SK-N-SH treated with all-trans-retinoic acid at 6 μM for 48 hours (cell line): ENCODE results near the gene ASCL2.

Source experiments
- ATAC-seq: fragments of 200-7000 bp; cut with Tn5 transposase; 3 replicates; pipeline ENCODE4 v1.9.1; 2020; ENCODE audit warnings: mild to moderate bottlenecking, moderate library complexity
- ARNTL ChIP-seq: fragments of 450-650 bp; formaldehyde crosslinking; IDR thresholded peaks from 2 replicates; pipeline ENCODE4 v1.5.0; 2020; ENCODE audit warnings: low read depth, mild to moderate bottlenecking, moderate library complexity, borderline replicate concordance
- BACH2 ChIP-seq: fragments of 250-450 bp; sonication (Bioruptor Pico); IDR thresholded peaks from 2 replicates; pipeline ENCODE4 v1.9.0; 2021; ENCODE audit warnings: mild to moderate bottlenecking, borderline replicate concordance
- CSDC2 ChIP-seq: fragments of 250-450 bp; sonication (Bioruptor Pico); IDR thresholded peaks from 2 replicates; pipeline ENCODE4 v1.5.0; 2020; ENCODE audit warnings: mild to moderate bottlenecking, moderate library complexity
- ESRRG ChIP-seq: fragments of 250-450 bp; sonication (Bioruptor Pico); IDR thresholded peaks from 2 replicates; pipeline ENCODE4 v1.6.1; 2021; ENCODE audit warnings: mild to moderate bottlenecking
- ISL1 ChIP-seq: fragments of 250-450 bp; sonication (Bioruptor Pico); IDR thresholded peaks from 2 replicates; pipeline ENCODE4 v2.1.2; 2022; ENCODE audit warnings: mild to moderate bottlenecking, moderate library complexity
- OSR1 ChIP-seq: fragments of 250-450 bp; sonication (Bioruptor Pico); IDR thresholded peaks from 2 replicates; pipeline ENCODE4 v1.8.0; 2022; ENCODE audit warnings: moderate library complexity, mild to moderate bottlenecking, inconsistent platforms
- PPARA ChIP-seq: fragments of 250-450 bp; sonication (Bioruptor Pico); IDR thresholded peaks from 2 replicates; pipeline ENCODE4 v1.5.0; 2020; ENCODE audit warnings: mild to moderate bottlenecking, borderline replicate concordance
- RARB ChIP-seq: fragments of 250-450 bp; sonication (Bioruptor Pico); IDR thresholded peaks from 2 replicates; pipeline ENCODE4 v1.8.0; 2021; ENCODE audit warnings: mild to moderate bottlenecking, moderate library complexity
- SNAI2 ChIP-seq: fragments of 250-450 bp; sonication (Bioruptor Pico); IDR thresholded peaks from 2 replicates; pipeline ENCODE4 v1.5.0; 2020; ENCODE audit warnings: mild to moderate bottlenecking, moderate library complexity
- TCF4 ChIP-seq: fragments of 250-450 bp; sonication (Bioruptor Pico); IDR thresholded peaks from 2 replicates; pipeline ENCODE4 v1.8.0; 2021; ENCODE audit warnings: mild to moderate bottlenecking, moderate library complexity, borderline replicate concordance
- TOX ChIP-seq: fragments of 250-450 bp; sonication (Bioruptor Pico); IDR thresholded peaks from 2 replicates; pipeline ENCODE4 v1.8.0; 2021; ENCODE audit warnings: mild to moderate bottlenecking, moderate library complexity, borderline replicate concordance
- ZC3H10 ChIP-seq: fragments of 250-450 bp; sonication (Bioruptor Pico); IDR thresholded peaks from 2 replicates; pipeline ENCODE4 v1.5.1; 2021; ENCODE audit warnings: mild to moderate bottlenecking, moderate library complexity
- ZFP30 ChIP-seq: fragments of 450-650 bp; formaldehyde crosslinking; IDR thresholded peaks from 2 replicates; pipeline ENCODE4 v1.5.0; 2022; ENCODE audit warnings: mild to moderate bottlenecking, moderate library complexity
- ZNF565 ChIP-seq: fragments of 450-650 bp; formaldehyde crosslinking; conservative IDR thresholded peaks from 2 replicates; pipeline ENCODE4 v1.5.0; 2020; ENCODE audit warnings: low read depth, mild to moderate bottlenecking, moderate library complexity
- ZNF70 ChIP-seq: fragments of 450-650 bp; formaldehyde crosslinking; IDR thresholded peaks from 2 replicates; pipeline ENCODE4 v1.5.0; 2020; ENCODE audit warnings: mild to moderate bottlenecking, moderate library complexity
- ZNF8 ChIP-seq: fragments of 450-650 bp; formaldehyde crosslinking; IDR thresholded peaks from 2 replicates; pipeline ENCODE4 v1.5.0; 2020; ENCODE audit warnings: mild to moderate bottlenecking, moderate library complexity
- TF ChIP-seq, protein P1 (sequence below): fragments of 250-450 bp; sonication (Bioruptor Pico); IDR thresholded peaks from 2 replicates; pipeline ENCODE4 v1.8.0; 2021; ENCODE audit warnings: low read depth, mild to moderate bottlenecking, moderate library complexity, borderline replicate concordance
- TF ChIP-seq, protein P2 (sequence below): fragments of 250-450 bp; sonication (Bioruptor Pico); IDR thresholded peaks from 2 replicates; pipeline ENCODE4 v1.5.0; 2020; ENCODE audit warnings: mild to moderate bottlenecking, moderate library complexity
- TF ChIP-seq, protein P3 (sequence below): fragments of 250-450 bp; sonication (Bioruptor Pico); IDR thresholded peaks from 2 replicates; pipeline ENCODE4 v1.8.0; 2020; ENCODE audit warnings: mild to moderate bottlenecking, moderate library complexity, borderline replicate concordance
- TF ChIP-seq, protein P4 (sequence below): fragments of 250-450 bp; sonication (Bioruptor Pico); IDR thresholded peaks from 2 replicates; pipeline ENCODE4 v1.5.1; 2020; ENCODE audit warnings: low read depth, mild to moderate bottlenecking, moderate library complexity
- TF ChIP-seq, protein P5 (sequence below): fragments of 250-450 bp; sonication (Bioruptor Pico); IDR thresholded peaks from 2 replicates; pipeline ENCODE4 v1.5.1; 2021; ENCODE audit warnings: mild to moderate bottlenecking, moderate library complexity

Gene ASCL2

DNA sequence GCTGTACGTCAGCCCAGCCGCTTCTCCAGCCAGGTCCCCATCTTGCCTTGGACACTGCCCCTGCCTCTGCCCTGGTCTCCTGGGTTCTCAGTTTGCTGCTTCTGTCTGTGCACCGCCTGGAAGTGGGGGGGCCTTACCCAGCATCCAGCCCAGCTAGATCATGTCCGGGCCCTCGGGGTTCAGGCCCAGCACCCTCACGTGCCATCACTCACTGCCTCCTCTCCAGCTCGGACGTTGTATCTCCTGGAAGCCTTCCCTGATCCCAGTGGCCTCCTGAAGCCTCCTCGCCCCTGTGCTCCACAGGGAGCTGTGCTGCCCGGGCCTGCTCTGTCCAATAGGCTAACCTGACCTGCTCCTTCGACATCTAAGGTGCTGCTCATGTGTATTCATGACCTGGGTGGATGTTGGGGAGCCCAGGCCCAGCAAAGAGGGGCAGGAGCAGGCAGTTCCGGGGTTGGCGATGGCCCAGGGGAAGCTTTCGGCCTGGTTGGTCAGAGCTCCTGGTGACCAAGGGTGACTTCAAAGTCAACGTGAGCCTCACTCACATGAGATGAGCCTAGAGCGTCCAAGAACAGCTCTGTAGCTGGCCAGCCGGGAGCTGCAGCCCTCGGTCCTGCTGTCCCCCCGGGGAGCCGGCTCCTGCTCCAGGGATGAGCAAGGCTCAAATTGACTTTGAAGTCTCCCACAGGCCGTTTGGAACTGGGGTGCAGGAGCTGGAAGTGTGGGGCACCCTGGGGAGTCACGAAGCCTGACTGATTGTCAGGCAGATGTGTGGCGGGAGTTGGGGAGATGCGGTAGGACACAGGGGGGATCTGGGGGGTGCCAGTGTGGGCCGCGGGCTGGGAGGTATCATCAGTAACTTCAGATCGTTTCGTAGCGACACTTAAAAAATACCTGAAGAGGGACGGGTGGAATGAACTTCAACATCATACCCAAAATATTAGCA is 5.2 kb upstream of the ASCL2 start (continued):
- TF ChIP-seq, protein P1, sequence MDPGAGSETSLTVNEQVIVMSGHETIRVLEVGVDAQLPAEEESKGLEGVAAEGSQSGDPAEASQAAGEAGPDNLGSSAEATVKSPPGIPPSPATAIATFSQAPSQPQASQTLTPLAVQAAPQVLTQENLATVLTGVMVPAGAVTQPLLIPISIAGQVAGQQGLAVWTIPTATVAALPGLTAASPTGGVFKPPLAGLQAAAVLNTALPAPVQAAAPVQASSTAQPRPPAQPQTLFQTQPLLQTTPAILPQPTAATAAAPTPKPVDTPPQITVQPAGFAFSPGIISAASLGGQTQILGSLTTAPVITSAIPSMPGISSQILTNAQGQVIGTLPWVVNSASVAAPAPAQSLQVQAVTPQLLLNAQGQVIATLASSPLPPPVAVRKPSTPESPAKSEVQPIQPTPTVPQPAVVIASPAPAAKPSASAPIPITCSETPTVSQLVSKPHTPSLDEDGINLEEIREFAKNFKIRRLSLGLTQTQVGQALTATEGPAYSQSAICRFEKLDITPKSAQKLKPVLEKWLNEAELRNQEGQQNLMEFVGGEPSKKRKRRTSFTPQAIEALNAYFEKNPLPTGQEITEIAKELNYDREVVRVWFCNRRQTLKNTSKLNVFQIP (CRISPR knock-in tag) = no peak
- TF ChIP-seq ZNF8 (no peak), ESRRG (no peak), TCF4 (CRISPR knock-in tag) (no peak)
- TF ChIP-seq, all 23 proteins: peak for 0

DNA sequence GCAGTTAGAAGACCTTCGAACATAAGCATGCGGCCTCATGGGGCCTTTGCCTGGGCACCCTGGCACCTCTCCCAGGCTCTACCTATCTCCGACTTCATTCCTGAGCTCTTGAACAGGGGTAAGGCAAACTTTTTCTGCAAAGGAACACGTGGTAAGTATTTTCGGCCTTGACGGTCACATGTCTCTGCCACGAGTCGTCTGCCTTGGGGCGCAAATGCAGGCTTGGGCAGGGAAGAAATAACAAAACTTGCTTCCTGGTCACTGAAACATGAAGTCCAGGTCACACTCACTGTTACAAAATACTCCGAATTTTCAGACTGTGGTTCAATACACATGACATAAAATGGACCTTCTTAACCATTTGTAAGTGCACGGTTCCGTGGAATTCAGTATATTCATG is 3.4 kb upstream of the ASCL2 start:
- ATAC-seq = no peak
- no peak for TF ChIP-seq ZC3H10 (CRISPR knock-in tag)
- TF ChIP-seq ARNTL (CRISPR knock-in tag) = no peak
- no peak for TF ChIP-seq SNAI2 (CRISPR knock-in tag)
- TF ChIP-seq, protein P2, sequence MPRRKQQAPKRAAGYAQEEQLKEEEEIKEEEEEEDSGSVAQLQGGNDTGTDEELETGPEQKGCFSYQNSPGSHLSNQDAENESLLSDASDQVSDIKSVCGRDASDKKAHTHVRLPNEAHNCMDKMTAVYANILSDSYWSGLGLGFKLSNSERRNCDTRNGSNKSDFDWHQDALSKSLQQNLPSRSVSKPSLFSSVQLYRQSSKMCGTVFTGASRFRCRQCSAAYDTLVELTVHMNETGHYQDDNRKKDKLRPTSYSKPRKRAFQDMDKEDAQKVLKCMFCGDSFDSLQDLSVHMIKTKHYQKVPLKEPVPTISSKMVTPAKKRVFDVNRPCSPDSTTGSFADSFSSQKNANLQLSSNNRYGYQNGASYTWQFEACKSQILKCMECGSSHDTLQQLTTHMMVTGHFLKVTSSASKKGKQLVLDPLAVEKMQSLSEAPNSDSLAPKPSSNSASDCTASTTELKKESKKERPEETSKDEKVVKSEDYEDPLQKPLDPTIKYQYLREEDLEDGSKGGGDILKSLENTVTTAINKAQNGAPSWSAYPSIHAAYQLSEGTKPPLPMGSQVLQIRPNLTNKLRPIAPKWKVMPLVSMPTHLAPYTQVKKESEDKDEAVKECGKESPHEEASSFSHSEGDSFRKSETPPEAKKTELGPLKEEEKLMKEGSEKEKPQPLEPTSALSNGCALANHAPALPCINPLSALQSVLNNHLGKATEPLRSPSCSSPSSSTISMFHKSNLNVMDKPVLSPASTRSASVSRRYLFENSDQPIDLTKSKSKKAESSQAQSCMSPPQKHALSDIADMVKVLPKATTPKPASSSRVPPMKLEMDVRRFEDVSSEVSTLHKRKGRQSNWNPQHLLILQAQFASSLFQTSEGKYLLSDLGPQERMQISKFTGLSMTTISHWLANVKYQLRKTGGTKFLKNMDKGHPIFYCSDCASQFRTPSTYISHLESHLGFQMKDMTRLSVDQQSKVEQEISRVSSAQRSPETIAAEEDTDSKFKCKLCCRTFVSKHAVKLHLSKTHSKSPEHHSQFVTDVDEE = no peak
- TF ChIP-seq ZNF8 = no peak
- TF ChIP-seq, protein P3, sequence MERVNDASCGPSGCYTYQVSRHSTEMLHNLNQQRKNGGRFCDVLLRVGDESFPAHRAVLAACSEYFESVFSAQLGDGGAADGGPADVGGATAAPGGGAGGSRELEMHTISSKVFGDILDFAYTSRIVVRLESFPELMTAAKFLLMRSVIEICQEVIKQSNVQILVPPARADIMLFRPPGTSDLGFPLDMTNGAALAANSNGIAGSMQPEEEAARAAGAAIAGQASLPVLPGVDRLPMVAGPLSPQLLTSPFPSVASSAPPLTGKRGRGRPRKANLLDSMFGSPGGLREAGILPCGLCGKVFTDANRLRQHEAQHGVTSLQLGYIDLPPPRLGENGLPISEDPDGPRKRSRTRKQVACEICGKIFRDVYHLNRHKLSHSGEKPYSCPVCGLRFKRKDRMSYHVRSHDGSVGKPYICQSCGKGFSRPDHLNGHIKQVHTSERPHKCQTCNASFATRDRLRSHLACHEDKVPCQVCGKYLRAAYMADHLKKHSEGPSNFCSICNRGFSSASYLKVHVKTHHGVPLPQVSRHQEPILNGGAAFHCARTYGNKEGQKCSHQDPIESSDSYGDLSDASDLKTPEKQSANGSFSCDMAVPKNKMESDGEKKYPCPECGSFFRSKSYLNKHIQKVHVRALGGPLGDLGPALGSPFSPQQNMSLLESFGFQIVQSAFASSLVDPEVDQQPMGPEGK (CRISPR knock-in tag) = no peak
- no peak for TF ChIP-seq RARB
- TF ChIP-seq PPARA (CRISPR knock-in tag) = no peak
- no peak for TF ChIP-seq ZNF565
- TF ChIP-seq ISL1 = no peak
- TF ChIP-seq, protein P4, sequence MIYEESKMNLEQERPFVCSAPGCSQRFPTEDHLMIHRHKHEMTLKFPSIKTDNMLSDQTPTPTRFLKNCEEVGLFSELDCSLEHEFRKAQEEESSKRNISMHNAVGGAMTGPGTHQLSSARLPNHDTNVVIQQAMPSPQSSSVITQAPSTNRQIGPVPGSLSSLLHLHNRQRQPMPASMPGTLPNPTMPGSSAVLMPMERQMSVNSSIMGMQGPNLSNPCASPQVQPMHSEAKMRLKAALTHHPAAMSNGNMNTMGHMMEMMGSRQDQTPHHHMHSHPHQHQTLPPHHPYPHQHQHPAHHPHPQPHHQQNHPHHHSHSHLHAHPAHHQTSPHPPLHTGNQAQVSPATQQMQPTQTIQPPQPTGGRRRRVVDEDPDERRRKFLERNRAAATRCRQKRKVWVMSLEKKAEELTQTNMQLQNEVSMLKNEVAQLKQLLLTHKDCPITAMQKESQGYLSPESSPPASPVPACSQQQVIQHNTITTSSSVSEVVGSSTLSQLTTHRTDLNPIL (CRISPR knock-in tag) = no peak
- no peak for TF ChIP-seq CSDC2
- no peak for TF ChIP-seq ZNF70 (CRISPR knock-in tag)
- TF ChIP-seq OSR1 (CRISPR knock-in tag) = no peak
- no peak for TF ChIP-seq BACH2
- TF ChIP-seq TCF4 (CRISPR knock-in tag) = no peak
- TF ChIP-seq TOX = no peak
- TF ChIP-seq, protein P5, sequence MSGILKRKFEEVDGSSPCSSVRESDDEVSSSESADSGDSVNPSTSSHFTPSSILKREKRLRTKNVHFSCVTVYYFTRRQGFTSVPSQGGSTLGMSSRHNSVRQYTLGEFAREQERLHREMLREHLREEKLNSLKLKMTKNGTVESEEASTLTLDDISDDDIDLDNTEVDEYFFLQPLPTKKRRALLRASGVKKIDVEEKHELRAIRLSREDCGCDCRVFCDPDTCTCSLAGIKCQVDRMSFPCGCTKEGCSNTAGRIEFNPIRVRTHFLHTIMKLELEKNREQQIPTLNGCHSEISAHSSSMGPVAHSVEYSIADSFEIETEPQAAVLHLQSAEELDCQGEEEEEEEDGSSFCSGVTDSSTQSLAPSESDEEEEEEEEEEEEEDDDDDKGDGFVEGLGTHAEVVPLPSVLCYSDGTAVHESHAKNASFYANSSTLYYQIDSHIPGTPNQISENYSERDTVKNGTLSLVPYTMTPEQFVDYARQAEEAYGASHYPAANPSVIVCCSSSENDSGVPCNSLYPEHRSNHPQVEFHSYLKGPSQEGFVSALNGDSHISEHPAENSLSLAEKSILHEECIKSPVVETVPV (CRISPR knock-in tag) = no peak

DNA sequence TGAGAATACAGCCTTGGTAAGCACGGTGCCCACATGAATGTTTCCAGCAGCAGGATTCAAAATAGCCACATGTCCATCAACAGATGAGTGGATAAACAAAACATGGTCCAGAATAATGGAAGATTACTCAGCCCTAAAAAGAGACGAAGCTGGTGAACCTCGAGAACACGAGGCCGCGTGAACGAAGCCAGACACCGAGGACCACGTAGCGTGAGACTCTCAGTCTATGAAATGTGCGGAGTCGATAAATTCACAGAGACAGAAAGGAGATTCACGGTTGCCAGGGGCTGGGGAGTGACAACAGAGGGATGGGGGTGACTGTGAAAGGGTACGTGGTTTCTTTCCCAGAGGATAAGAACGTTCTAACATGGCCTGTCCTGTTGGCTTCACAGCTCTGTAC is 2.9 kb upstream of the ASCL2 start:
- ATAC-seq = no peak
- no peak for TF ChIP-seq ZFP30 (CRISPR knock-in tag)
- TF ChIP-seq, all 23 proteins: peak for 0
